GM23338 (cell line): ENCODE data around the gene DPH1. TPM values are rescaled to one million over a fixed set of nuclear protein-coding genes. Genes with fewer than 3 reads are reported as not detected.

Experiments
- ATAC-seq: fragments of 200-7000 bp; cut with Tn5 transposase; 3 replicates; pipeline ENCODE4 v1.9.1; 2020
- DNase-seq: peaks from one replicate; pipeline ENCODE4 v3.0.0-alpha.2; 2015; ENCODE audit warnings: low spot score
- H2AFZ ChIP-seq: fragments of 200-600 bp; sonication (generic); 2 replicates; pipeline ENCODE4 v1.8.0; 2016; ENCODE audit warnings: antibody characterized with exemption, mild to moderate bottlenecking, moderate library complexity
- H3F3A ChIP-seq: fragments of 200-600 bp; sonication (generic); replicated peaks from 2 replicates; pipeline ENCODE4 v1.8.0; 2017; ENCODE audit warnings: antibody characterized with exemption, mixed run types, low read depth
- H3K27ac ChIP-seq: fragments of 200-600 bp; sonication (generic); 2 replicates; pipeline ENCODE4 v1.6.1; 2016; ENCODE audit warnings: low read depth
- H3K27me3 ChIP-seq: fragments of 200-600 bp; sonication (generic); 2 replicates; pipeline ENCODE4 v1.8.0; 2016; ENCODE audit warnings: mild to moderate bottlenecking, mixed run types, moderate library complexity; ENCODE audit not compliant: insufficient read depth
- H3K36me3 ChIP-seq: fragments of 200-600 bp; sonication (generic); 2 replicates; pipeline ENCODE4 v1.8.0; 2016; ENCODE audit warnings: mild to moderate bottlenecking; ENCODE audit not compliant: insufficient read depth
- H3K4me1 ChIP-seq: fragments of 200-600 bp; sonication (generic); 2 replicates; pipeline ENCODE4 v1.8.0; 2016; ENCODE audit warnings: mild to moderate bottlenecking, moderate library complexity; ENCODE audit not compliant: insufficient read depth
- H3K4me2 ChIP-seq: fragments of 200-600 bp; sonication (generic); 2 replicates; pipeline ENCODE4 v1.7.1; 2017; ENCODE audit warnings: mixed run types
- H3K4me3 ChIP-seq: fragments of 200-600 bp; sonication (generic); 2 replicates; pipeline ENCODE4 v1.6.1; 2016; ENCODE audit warnings: mixed run types
- H3K79me2 ChIP-seq: fragments of 200-600 bp; sonication (generic); replicated peaks from 2 replicates; pipeline ENCODE4 v1.8.0; 2017; ENCODE audit warnings: mild to moderate bottlenecking; ENCODE audit not compliant: insufficient read depth
- H3K9me2 ChIP-seq: fragments of 200-600 bp; sonication (generic); 2 replicates; pipeline ENCODE4 v1.8.0; 2017; ENCODE audit not compliant: insufficient read depth
- H4K20me1 ChIP-seq: fragments of 200-600 bp; sonication (generic); replicated peaks from 2 replicates; pipeline ENCODE4 v1.8.0; 2017; ENCODE audit warnings: mild to moderate bottlenecking; ENCODE audit not compliant: insufficient read depth
- H3K27ac Mint-ChIP-seq: 2 replicates; pipeline ENCODE4 v1.8.0; 2020; ENCODE audit warnings: inconsistent platforms, mild to moderate bottlenecking, moderate library complexity, mixed read lengths
- H3K27me3 Mint-ChIP-seq: 3 replicates; pipeline ENCODE4 v1.8.0; 2022; ENCODE audit warnings: low read depth, mild to moderate bottlenecking, moderate library complexity, mixed read lengths, inconsistent platforms; ENCODE audit not compliant: insufficient read depth, poor library complexity
- H3K36me3 Mint-ChIP-seq: 3 replicates; pipeline ENCODE4 v1.8.0; 2021; ENCODE audit warnings: low read depth, mild to moderate bottlenecking, inconsistent platforms, moderate library complexity, mixed read lengths
- H3K4me1 Mint-ChIP-seq: 3 replicates; pipeline ENCODE4 v1.8.0; 2020; ENCODE audit warnings: mild to moderate bottlenecking, inconsistent platforms, mixed read lengths
- H3K4me3 Mint-ChIP-seq: 3 replicates; pipeline ENCODE4 v1.8.0; 2021; ENCODE audit warnings: moderate library complexity, mild to moderate bottlenecking, inconsistent platforms, mixed read lengths
- H3K9me3 Mint-ChIP-seq: 3 replicates; pipeline ENCODE4 v1.8.0; 2020; ENCODE audit warnings: moderate library complexity, mild to moderate bottlenecking, inconsistent platforms, mixed read lengths
- CREB1 ChIP-seq: fragments of 250-450 bp; sonication (Bioruptor Pico); IDR thresholded peaks from 2 replicates; pipeline ENCODE4 v1.5.0; 2020; ENCODE audit warnings: low read depth, mild to moderate bottlenecking, moderate library complexity
- EZH2 ChIP-seq: fragments of 200-600 bp; sonication (generic); IDR thresholded peaks from one replicate; pipeline ENCODE4 v1.8.0; 2017; ENCODE audit warnings: antibody characterized with exemption, mild to moderate bottlenecking, low read depth; ENCODE audit not compliant: unreplicated experiment
- JUNB ChIP-seq: IDR thresholded peaks from one replicate; pipeline ENCODE4 v1.6.1; 2016; ENCODE audit warnings: antibody characterized with exemption; ENCODE audit not compliant: unreplicated experiment
- NANOG ChIP-seq: IDR thresholded peaks from 2 replicates; pipeline ENCODE4 v1.6.1; 2016; ENCODE audit warnings: antibody characterized with exemption, borderline replicate concordance
- POLR2AphosphoS5 ChIP-seq: IDR thresholded peaks from 2 replicates; pipeline ENCODE4 v1.6.1; 2016; ENCODE audit warnings: antibody characterized with exemption, low read depth
- STAT1 ChIP-seq: IDR thresholded peaks from one replicate; pipeline ENCODE4 v1.6.1; 2016; ENCODE audit warnings: antibody characterized with exemption; ENCODE audit not compliant: unreplicated experiment
- ZNF114 ChIP-seq: fragments of 250-450 bp; sonication (Bioruptor Pico); IDR thresholded peaks from 2 replicates; pipeline ENCODE4 v1.5.0; 2020; ENCODE audit warnings: mild to moderate bottlenecking, moderate library complexity
- ZNF331 ChIP-seq: fragments of 250-450 bp; sonication (Bioruptor Pico); IDR thresholded peaks from 2 replicates; pipeline ENCODE4 v1.5.0; 2020; ENCODE audit warnings: low read depth, mild to moderate bottlenecking, moderate library complexity
- polyA plus RNA-seq: library from polyadenylated mRNA; unstranded; fragments of >200 nt; fragmentation: Nextera tagmentation; extraction: Ambion mirVana; gene quantifications from 2 replicates; pipeline ENCODE4 v1.2.1, GENCODE V29; 2016
- total RNA-seq: library from RNA; depleted of rRNA; stranded (reverse); fragments of >200 nt; shearing (Covaris generic); gene quantifications from 2 replicates; pipeline ENCODE4 v1.2.3, GENCODE V29; 2014
- TF ChIP-seq, protein P1 (sequence below): IDR thresholded peaks from 2 replicates; pipeline ENCODE4 v1.6.1; 2016; ENCODE audit warnings: antibody characterized with exemption
- TF ChIP-seq, protein P2 (sequence below): fragments of 250-450 bp; sonication (Bioruptor Pico); IDR thresholded peaks from 2 replicates; pipeline ENCODE4 v1.5.0; 2020; ENCODE audit warnings: mild to moderate bottlenecking, moderate library complexity
- TF ChIP-seq, protein P3 (sequence below), 2 experiments: fragments of 200-600 bp in 1 of 2; sonication (generic) in 1 of 2; conservative IDR thresholded peaks; 2 replicates each; pipeline versions ENCODE4 v1.5.1 to v1.6.1; 2016 to 2017; ENCODE audit warnings: antibody characterized with exemption in 2 of 2, low read depth in 2 of 2, mild to moderate bottlenecking in 2 of 2, moderate library complexity in 1 of 2

Gene DPH1
- total and polyA plus RNA-seq, 2 experiments from 2014 or later: 11.8 to 28.2 TPM

DNA sequence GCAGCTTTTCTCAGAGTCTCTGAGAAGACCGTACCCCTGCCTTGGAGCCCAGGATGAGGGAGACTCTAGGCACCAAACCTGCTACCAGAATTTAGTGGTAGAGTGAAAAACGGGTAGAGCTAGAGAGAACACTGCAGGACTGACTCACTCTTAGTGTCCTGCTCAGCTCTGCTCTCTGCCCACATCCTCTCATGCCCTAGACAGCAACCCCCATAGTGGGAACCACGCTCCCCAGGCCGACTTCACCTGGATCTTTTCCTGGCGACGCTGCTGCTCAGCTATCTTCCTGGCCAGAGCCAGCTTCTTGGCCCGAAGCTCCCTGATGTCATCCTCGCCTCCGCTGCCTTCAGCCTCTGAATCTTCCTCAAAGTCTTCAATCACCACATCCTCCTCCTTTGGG, 51.6 kb downstream of the DPH1 start (continued):
- TF ChIP-seq, protein P1, sequence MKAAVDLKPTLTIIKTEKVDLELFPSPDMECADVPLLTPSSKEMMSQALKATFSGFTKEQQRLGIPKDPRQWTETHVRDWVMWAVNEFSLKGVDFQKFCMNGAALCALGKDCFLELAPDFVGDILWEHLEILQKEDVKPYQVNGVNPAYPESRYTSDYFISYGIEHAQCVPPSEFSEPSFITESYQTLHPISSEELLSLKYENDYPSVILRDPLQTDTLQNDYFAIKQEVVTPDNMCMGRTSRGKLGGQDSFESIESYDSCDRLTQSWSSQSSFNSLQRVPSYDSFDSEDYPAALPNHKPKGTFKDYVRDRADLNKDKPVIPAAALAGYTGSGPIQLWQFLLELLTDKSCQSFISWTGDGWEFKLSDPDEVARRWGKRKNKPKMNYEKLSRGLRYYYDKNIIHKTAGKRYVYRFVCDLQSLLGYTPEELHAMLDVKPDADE: no peak
- TF ChIP-seq JUNB: no peak
- no peak for TF ChIP-seq ZNF114 (CRISPR knock-in tag)
- TF ChIP-seq STAT1: no peak

DNA sequence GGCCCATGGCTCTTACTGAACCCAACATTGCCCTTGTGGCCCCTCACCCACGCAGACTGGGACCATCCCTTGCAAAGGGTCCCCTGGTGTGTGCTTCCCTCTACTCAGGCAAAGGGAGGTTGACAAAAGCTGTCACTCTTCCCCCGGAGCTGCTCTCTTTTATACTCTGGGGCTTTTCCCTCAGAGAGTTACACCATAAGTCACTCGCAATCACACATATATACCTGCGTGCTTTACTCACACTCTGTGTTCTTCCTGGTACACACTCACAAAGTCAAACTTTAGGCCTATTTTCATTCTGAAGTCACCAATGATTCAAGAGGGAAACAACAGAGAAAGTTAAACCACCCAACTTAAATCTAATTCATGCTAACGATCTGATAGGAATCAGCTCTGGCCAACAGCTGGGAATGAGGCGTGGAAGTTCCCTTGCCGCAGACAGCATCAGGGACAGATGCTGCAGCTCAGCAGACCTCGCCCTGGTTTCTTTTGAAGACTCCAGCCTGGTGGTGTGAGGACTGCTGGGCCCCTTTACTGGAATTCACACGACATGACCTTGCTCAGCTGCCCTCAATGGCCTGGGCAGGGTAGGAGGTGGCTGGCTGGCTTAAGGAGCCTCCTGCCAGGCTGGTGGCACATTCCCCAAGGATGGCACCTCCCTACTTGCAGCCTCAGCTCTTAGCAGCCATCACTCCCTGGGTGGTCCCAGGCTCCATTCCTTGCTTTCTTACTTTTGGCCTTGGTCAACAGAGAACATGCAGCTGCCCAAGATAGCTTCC, 52.2 kb downstream of the DPH1 start:
- Mint-ChIP-seq H3K36me3 (peaks cover 12% of the 10 kb centered on the region), H3K27me3 (peaks cover 8% of the 10 kb centered on the region), H3K4me3 (no peak overlapping the region), H3K9me3 (no peaks in the 10 kb centered on the region), H3K4me1 (peaks cover 5% of the 10 kb centered on the region; the same call in 1 of the 3 replicates), H3K27ac (no peak overlapping the region; the same call in 1 of the 2 replicates)
- Histone ChIP-seq H3F3A (no peaks in the 10 kb centered on the region), H3K27ac (no peak overlapping the region), H3K4me3 (no peak overlapping the region), H2AFZ (no peak overlapping the region), H3K4me2 (no peak overlapping the region), H3K9me2 (no peaks in the 10 kb centered on the region), H4K20me1 (no peaks in the 10 kb centered on the region), H3K4me1 (no peaks in the 10 kb centered on the region), H3K27me3 (no peaks in the 10 kb centered on the region), H3K79me2 (no peaks in the 10 kb centered on the region), H3K36me3 (no peaks in the 10 kb centered on the region)
- no peak for ATAC-seq
- DNase-seq: no peak
- no peak for TF ChIP-seq EZH2
- TF ChIP-seq NANOG: no peak
- no peak for TF ChIP-seq POLR2AphosphoS5
- TF ChIP-seq, protein P2, sequence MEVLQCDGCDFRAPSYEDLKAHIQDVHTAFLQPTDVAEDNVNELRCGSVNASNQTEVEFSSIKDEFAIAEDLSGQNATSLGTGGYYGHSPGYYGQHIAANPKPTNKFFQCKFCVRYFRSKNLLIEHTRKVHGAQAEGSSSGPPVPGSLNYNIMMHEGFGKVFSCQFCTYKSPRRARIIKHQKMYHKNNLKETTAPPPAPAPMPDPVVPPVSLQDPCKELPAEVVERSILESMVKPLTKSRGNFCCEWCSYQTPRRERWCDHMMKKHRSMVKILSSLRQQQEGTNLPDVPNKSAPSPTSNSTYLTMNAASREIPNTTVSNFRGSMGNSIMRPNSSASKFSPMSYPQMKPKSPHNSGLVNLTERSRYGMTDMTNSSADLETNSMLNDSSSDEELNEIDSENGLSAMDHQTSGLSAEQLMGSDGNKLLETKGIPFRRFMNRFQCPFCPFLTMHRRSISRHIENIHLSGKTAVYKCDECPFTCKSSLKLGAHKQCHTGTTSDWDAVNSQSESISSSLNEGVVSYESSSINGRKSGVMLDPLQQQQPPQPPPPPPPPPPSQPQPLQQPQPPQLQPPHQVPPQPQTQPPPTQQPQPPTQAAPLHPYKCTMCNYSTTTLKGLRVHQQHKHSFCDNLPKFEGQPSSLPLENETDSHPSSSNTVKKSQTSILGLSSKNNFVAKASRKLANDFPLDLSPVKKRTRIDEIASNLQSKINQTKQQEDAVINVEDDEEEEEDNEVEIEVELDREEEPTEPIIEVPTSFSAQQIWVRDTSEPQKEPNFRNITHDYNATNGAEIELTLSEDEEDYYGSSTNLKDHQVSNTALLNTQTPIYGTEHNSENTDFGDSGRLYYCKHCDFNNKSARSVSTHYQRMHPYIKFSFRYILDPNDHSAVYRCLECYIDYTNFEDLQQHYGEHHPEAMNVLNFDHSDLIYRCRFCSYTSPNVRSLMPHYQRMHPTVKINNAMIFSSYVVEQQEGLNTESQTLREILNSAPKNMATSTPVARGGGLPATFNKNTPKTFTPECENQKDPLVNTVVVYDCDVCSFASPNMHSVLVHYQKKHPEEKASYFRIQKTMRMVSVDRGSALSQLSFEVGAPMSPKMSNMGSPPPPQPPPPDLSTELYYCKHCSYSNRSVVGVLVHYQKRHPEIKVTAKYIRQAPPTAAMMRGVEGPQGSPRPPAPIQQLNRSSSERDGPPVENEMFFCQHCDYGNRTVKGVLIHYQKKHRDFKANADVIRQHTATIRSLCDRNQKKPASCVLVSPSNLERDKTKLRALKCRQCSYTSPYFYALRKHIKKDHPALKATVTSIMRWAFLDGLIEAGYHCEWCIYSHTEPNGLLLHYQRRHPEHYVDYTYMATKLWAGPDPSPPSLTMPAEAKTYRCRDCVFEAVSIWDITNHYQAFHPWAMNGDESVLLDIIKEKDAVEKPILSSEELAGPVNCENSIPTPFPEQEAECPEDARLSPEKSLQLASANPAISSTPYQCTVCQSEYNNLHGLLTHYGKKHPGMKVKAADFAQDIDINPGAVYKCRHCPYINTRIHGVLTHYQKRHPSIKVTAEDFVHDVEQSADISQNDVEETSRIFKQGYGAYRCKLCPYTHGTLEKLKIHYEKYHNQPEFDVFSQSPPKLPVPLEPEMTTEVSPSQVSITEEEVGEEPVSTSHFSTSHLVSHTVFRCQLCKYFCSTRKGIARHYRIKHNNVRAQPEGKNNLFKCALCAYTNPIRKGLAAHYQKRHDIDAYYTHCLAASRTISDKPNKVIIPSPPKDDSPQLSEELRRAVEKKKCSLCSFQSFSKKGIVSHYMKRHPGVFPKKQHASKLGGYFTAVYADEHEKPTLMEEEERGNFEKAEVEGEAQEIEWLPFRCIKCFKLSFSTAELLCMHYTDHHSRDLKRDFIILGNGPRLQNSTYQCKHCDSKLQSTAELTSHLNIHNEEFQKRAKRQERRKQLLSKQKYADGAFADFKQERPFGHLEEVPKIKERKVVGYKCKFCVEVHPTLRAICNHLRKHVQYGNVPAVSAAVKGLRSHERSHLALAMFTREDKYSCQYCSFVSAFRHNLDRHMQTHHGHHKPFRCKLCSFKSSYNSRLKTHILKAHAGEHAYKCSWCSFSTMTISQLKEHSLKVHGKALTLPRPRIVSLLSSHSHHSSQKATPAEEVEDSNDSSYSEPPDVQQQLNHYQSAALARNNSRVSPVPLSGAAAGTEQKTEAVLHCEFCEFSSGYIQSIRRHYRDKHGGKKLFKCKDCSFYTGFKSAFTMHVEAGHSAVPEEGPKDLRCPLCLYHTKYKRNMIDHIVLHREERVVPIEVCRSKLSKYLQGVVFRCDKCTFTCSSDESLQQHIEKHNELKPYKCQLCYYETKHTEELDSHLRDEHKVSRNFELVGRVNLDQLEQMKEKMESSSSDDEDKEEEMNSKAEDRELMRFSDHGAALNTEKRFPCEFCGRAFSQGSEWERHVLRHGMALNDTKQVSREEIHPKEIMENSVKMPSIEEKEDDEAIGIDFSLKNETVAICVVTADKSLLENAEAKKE (CRISPR knock-in tag): no peak
- TF ChIP-seq JUNB: no peak
- TF ChIP-seq, protein P1: no peak
- TF ChIP-seq, protein P3, sequence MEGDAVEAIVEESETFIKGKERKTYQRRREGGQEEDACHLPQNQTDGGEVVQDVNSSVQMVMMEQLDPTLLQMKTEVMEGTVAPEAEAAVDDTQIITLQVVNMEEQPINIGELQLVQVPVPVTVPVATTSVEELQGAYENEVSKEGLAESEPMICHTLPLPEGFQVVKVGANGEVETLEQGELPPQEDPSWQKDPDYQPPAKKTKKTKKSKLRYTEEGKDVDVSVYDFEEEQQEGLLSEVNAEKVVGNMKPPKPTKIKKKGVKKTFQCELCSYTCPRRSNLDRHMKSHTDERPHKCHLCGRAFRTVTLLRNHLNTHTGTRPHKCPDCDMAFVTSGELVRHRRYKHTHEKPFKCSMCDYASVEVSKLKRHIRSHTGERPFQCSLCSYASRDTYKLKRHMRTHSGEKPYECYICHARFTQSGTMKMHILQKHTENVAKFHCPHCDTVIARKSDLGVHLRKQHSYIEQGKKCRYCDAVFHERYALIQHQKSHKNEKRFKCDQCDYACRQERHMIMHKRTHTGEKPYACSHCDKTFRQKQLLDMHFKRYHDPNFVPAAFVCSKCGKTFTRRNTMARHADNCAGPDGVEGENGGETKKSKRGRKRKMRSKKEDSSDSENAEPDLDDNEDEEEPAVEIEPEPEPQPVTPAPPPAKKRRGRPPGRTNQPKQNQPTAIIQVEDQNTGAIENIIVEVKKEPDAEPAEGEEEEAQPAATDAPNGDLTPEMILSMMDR (conservative IDR thresholded peaks at IDR 0.05; ENCODE audit: low read depth in 2 of 2): no peak
- TF ChIP-seq ZNF114 (CRISPR knock-in tag): no peak
- TF ChIP-seq ZNF331 (CRISPR knock-in tag): no peak
- no peak for TF ChIP-seq CREB1 (CRISPR knock-in tag)
